Mucosa of descending colon (tissue), 3 donors: ENCODE measurements around the gene ADAM11. TPM values are rescaled to one million over a fixed set of nuclear protein-coding genes. Genes with fewer than 3 reads are reported as not detected.

ENCODE experiments used
- ATAC-seq: fragments of 200-7000 bp; cut with Tn5 transposase; one replicate; pipeline ENCODE4 v1.9.1; 2020; ENCODE audit warnings: mild to moderate bottlenecking, moderate library complexity
- DNase-seq, 3 donors: peaks; one replicate each; pipeline ENCODE4 v3.0.0-alpha.2; 2020
- H3K36me3 ChIP-seq: fragments of 200-600 bp; one replicate; pipeline ENCODE4 v1.8.0; 2021; ENCODE audit warnings: low read depth, mild to moderate bottlenecking
- H3K4me1 ChIP-seq: fragments of 200-600 bp; one replicate; pipeline ENCODE4 v1.8.0; 2021; ENCODE audit warnings: low read depth, mild to moderate bottlenecking
- H3K4me3 ChIP-seq: fragments of 200-600 bp; one replicate; pipeline ENCODE4 v1.8.0; 2021; ENCODE audit warnings: mild to moderate bottlenecking
- H3K9me3 ChIP-seq: fragments of 200-600 bp; one replicate; pipeline ENCODE4 v1.8.0; 2021; ENCODE audit warnings: mild to moderate bottlenecking
- CTCF ChIP-seq: fragments of 200-600 bp; IDR thresholded peaks from one replicate; pipeline ENCODE4 v1.8.0; 2022; ENCODE audit warnings: antibody characterized with exemption, mild to moderate bottlenecking
- intact Hi-C, 2 donors: fragments of 100-400 bp; cut with DNase I in 1 of 2; cut with micrococcal nuclease in 1 of 2; formaldehyde crosslinking; loops; one replicate each; pipeline versions ENCODE4 v1.11.0 to v1.11.1; 2022; cut with DNase I, micrococcal nuclease
- total RNA-seq, 3 donors: library from RNA; stranded (reverse); fragmentation: NEBNext Ultra II Directional in 2 of 3; extraction: Animal tissue kit (Norgen Biotek cat#: 25700) in 2 of 3; gene quantifications; one replicate each; pipeline versions ENCODE4 v1.2.1 to v1.2.4, GENCODE V29; 2021 to 2023
- donor health status: DM: no; HTN: no; CAD: no; lungs with moderate emphysema.
- donor health status: DM: no; HTN: no; CAD: no.
- donor health status: DM: no; HTN: yes; CAD: no.

The ADAM11 gene
- total RNA-seq, 3 donors from 2014 or later, result 0.17 to 4.7 TPM; not detected in 1

GRCh38 chr17:44769647-44770084 is 10.9 kb downstream of the ADAM11 start:
- no peaks in the 10 kb centered on the region for H3K9me3 ChIP-seq
- no peak for TF ChIP-seq CTCF
- intact Hi-C loops, result loop anchor here (10.0 kb wide), 2 partner anchors 255 to 265 kb away; no protein-coding TSS in a partner anchor
- H3K4me1 ChIP-seq, result peaks cover 1% of the 10 kb centered on the region
- no peak for DNase-seq
- no peaks in the 10 kb centered on the region for H3K36me3 ChIP-seq
- ATAC-seq, result no peak
- no peak overlapping the region for H3K4me3 ChIP-seq

- intact Hi-C loops, result loop anchor here (10.0 kb wide), 2 partner anchors 254 to 264 kb away; no protein-coding TSS in a partner anchor
- no peak for TF ChIP-seq CTCF
- H3K4me1 ChIP-seq, result peaks cover 7% of the 10 kb centered on the region
- no peak for ATAC-seq
- no peaks in the 10 kb centered on the region for H3K36me3 ChIP-seq
- H3K9me3 ChIP-seq, result no peaks in the 10 kb centered on the region
- no peak for DNase-seq
- H3K4me3 ChIP-seq, result no peak overlapping the region
These were observed 11.6 kb downstream of the ADAM11 start for GRCh38 chr17:44770166-44770925.

GRCh38 chr17:44772308-44773045 is 13.7 kb downstream of the ADAM11 start:
- DNase-seq (no peak), ATAC-seq (no peak)
- no peak for TF ChIP-seq CTCF
- intact Hi-C loops, result loop anchor here (10.0 kb wide), 2 partner anchors 252 to 262 kb away; no protein-coding TSS in a partner anchor
- Histone ChIP-seq H3K9me3 (no peaks in the 10 kb centered on the region), H3K4me3 (no peak overlapping the region), H3K36me3 (no peaks in the 10 kb centered on the region), H3K4me1 (peaks cover 14% of the 10 kb centered on the region)

GRCh38 chr17:44773140-44773539 is 14.4 kb downstream of the ADAM11 start:
- ATAC-seq (no peak), DNase-seq (no peak)
- no peaks in the 10 kb centered on the region for H3K36me3 ChIP-seq
- H3K4me3 ChIP-seq, result no peak overlapping the region
- peaks cover 14% of the 10 kb centered on the region for H3K4me1 ChIP-seq
- TF ChIP-seq CTCF, result no peak
- intact Hi-C loops, result loop anchor here (10.0 kb wide), 2 partner anchors 252 to 262 kb away; no protein-coding TSS in a partner anchor
- H3K9me3 ChIP-seq, result no peaks in the 10 kb centered on the region

- ATAC-seq (peak; percentile 81), DNase-seq (peak; percentile 87 to 97 (median 94))
- peaks cover 21% of the 10 kb centered on the region for H3K4me1 ChIP-seq
- H3K4me3 ChIP-seq, result no peak overlapping the region
- intact Hi-C loops, result loop anchor here (2.0 to 10.0 kb wide), 5 partner anchors 53 to 260 kb away; no protein-coding TSS in a partner anchor
- H3K9me3 ChIP-seq, result no peaks in the 10 kb centered on the region
- peak; percentile 98 for TF ChIP-seq CTCF
- no peaks in the 10 kb centered on the region for H3K36me3 ChIP-seq
These were observed 15.7 kb downstream of the ADAM11 start for GRCh38 chr17:44774271-44775135.
